Neutrophil (primary cell): ENCODE measurements around the gene OS9.
"Not testable (repeated sequence)": the region's sequence is repeated elsewhere in the genome, so short reads cannot be mapped to it uniquely, and the experiment has no call there.

Source experiments
- H3K27ac ChIP-seq: fragments of 200-600 bp; sonication (generic); 2 replicates; pipeline ENCODE4 v1.5.1; 2016; ENCODE audit warnings: mild to moderate bottlenecking, moderate library complexity
- H3K27me3 ChIP-seq: fragments of 200-600 bp; sonication (generic); 2 replicates; pipeline ENCODE4 v1.6.0; 2016; ENCODE audit warnings: mild to moderate bottlenecking
- H3K36me3 ChIP-seq: fragments of 200-600 bp; sonication (generic); 2 replicates; pipeline ENCODE4 v1.5.1; 2017
- H3K4me1 ChIP-seq, 2 experiments: fragments of 200-600 bp in 1 of 2; sonication (generic) in 1 of 2; 1 replicate in 1 of 2; 2 replicates in 1 of 2; pipeline versions ENCODE4 v1.5.1 to v1.6.1; 2013 to 2016; ENCODE audit warnings: low read depth in 1 of 2, low read length in 1 of 2, mild to moderate bottlenecking in 1 of 2, moderate library complexity in 1 of 2; ENCODE audit not compliant: control insufficient read depth in 1 of 2, insufficient read depth in 1 of 2
- H3K4me3 ChIP-seq, 2 experiments: fragments of 200-600 bp in 1 of 2; sonication (generic) in 1 of 2; 1 replicate in 1 of 2; 2 replicates in 1 of 2; pipeline ENCODE4 v1.5.1; 2013 to 2016; ENCODE audit warnings: low read depth in 1 of 2, low read length in 1 of 2, mild to moderate bottlenecking in 1 of 2, moderate library complexity in 1 of 2
- H3K9me3 ChIP-seq: fragments of 200-600 bp; sonication (generic); 2 replicates; pipeline ENCODE4 v1.5.1; 2016
- TF ChIP-seq, protein P1 (sequence below): fragments of 200-600 bp; sonication (generic); IDR thresholded peaks from 2 replicates; pipeline ENCODE4 v1.5.1; 2016; ENCODE audit warnings: antibody characterized with exemption

OS9 gene

GRCh38 chr12:57657744-57658143, 36.2 kb upstream of the OS9 start:
- peaks cover 9% of the 10 kb centered on the region for H3K9me3 ChIP-seq
- TF ChIP-seq, protein P1, sequence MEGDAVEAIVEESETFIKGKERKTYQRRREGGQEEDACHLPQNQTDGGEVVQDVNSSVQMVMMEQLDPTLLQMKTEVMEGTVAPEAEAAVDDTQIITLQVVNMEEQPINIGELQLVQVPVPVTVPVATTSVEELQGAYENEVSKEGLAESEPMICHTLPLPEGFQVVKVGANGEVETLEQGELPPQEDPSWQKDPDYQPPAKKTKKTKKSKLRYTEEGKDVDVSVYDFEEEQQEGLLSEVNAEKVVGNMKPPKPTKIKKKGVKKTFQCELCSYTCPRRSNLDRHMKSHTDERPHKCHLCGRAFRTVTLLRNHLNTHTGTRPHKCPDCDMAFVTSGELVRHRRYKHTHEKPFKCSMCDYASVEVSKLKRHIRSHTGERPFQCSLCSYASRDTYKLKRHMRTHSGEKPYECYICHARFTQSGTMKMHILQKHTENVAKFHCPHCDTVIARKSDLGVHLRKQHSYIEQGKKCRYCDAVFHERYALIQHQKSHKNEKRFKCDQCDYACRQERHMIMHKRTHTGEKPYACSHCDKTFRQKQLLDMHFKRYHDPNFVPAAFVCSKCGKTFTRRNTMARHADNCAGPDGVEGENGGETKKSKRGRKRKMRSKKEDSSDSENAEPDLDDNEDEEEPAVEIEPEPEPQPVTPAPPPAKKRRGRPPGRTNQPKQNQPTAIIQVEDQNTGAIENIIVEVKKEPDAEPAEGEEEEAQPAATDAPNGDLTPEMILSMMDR = no peak
- no peak overlapping the region for H3K4me3 ChIP-seq
- no peaks in the 10 kb centered on the region for H3K36me3 ChIP-seq
- H3K4me1 ChIP-seq = no peaks in the 10 kb centered on the region
- no peak overlapping the region for H3K27ac ChIP-seq
- peaks cover 31% of the 10 kb centered on the region for H3K27me3 ChIP-seq

GRCh38 chr12:57658890-57659289, 35.0 kb upstream of the OS9 start:
- Histone ChIP-seq H3K36me3 (no peaks in the 10 kb centered on the region), H3K27ac (no peak overlapping the region), H3K9me3 (peaks cover 4% of the 10 kb centered on the region), H3K4me1 (no peaks in the 10 kb centered on the region), H3K4me3 (no peak overlapping the region), H3K27me3 (peaks cover 26% of the 10 kb centered on the region)
- TF ChIP-seq, protein P1 = no peak

DNA sequence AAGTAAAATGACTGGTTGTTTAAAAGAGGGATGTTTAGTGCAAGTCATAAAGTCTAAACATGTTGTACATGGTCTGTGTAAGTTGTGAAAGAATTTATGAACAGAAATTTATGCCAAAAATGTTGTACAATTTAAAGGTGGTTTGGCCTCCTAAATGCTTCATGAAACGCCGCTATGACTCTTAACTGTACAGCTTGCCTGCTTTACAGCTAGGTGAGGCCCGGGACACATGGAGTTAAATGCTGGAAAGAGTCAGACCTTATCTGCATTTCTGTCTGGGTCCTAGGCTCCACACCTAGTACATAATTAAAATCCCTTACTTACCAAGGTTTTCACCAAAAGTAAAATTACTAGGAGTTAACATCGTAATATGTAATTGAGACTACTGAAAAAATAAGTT, 32.6 kb upstream of the OS9 start:
- H3K27ac ChIP-seq = no peak overlapping the region
- TF ChIP-seq, protein P1 = no peak
- H3K36me3 ChIP-seq = no peaks in the 10 kb centered on the region
- H3K9me3 ChIP-seq = peaks cover 4% of the 10 kb centered on the region
- no peaks in the 10 kb centered on the region for H3K4me1 ChIP-seq
- H3K4me3 ChIP-seq = no peak overlapping the region
- peaks cover 22% of the 10 kb centered on the region for H3K27me3 ChIP-seq

- H3K4me3 ChIP-seq, H3K9me3 ChIP-seq, H3K27ac ChIP-seq, H3K4me1 ChIP-seq, H3K36me3 ChIP-seq: not testable (repeated sequence)
- peaks cover 19% of the 10 kb centered on the region for H3K27me3 ChIP-seq
Observed at GRCh38 chr12:57665066-57665820, 28.7 kb upstream of the OS9 start.

- Histone ChIP-seq H3K27me3 (peaks cover 17% of the 10 kb centered on the region), H3K4me1 (no peaks in the 10 kb centered on the region), H3K36me3 (no peaks in the 10 kb centered on the region), H3K4me3 (no peak overlapping the region), H3K9me3 (no peaks in the 10 kb centered on the region), H3K27ac (no peak overlapping the region)
- TF ChIP-seq, protein P1 = no peak
Observed at GRCh38 chr12:57666897-57667296, 27.0 kb upstream of the OS9 start.

DNA sequence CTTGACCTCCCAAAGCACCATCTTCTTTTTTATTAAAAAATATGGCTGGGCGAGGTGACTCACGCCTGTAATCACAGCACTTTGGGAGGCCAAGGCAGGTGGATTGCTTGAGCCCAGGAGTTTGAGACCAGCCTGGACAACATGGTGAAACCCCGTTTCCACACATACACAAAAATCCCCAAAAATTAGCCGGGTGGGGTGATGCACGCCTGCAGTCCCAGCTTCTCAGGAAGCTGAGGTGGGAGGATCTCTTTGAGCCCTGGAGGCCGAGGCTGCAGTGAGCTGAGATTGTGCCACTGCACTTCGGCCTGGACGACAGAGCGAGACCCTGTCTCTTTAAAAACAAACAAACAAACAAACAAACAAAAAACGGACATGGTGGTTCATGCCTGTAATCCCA, 24.2 kb upstream of the OS9 start:
- peaks cover 17% of the 10 kb centered on the region for H3K27me3 ChIP-seq
- not testable (repeated sequence) for H3K9me3 ChIP-seq, H3K4me1 ChIP-seq, H3K36me3 ChIP-seq, H3K4me3 ChIP-seq, H3K27ac ChIP-seq

DNA sequence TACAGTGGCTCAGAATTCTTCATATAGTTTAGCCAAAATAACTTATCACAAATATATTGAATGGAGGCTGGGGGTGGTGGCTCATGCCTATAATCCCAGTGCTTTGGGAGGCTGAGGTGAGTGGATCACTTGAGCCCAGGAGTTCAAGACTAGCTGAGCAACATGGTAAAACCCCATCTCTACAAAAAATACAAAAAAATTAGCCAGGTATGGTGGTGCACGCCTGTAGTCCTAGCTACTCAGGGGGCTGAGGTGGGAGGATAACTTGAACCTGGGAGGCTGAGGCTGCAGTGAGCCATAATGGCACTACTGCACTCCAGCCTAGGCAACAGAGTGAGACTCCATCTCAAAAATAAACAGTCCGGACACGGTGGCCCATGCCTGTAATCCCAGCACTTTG, 22.1 kb upstream of the OS9 start:
- not testable (repeated sequence) for H3K36me3 ChIP-seq

More for the DNA sequence above, 22.1 kb upstream of the OS9 start:
- not testable (repeated sequence) for H3K9me3 ChIP-seq, H3K4me3 ChIP-seq, H3K27ac ChIP-seq, H3K4me1 ChIP-seq
- H3K27me3 ChIP-seq = peaks cover 18% of the 10 kb centered on the region
